GM19463 (cell line): ENCODE measurements around the gene TTC9.
"Not testable (repeated sequence)": the region's sequence is repeated elsewhere in the genome, so short reads cannot be mapped to it uniquely, and the experiment has no call there.

Source experiments
- ATAC-seq: cut with Tn5 transposase; IDR thresholded peaks from one replicate; pipeline ENCODE4 v1.9.1; 2021; ENCODE audit warnings: mild to moderate bottlenecking, moderate library complexity; ENCODE audit not compliant: unreplicated experiment

The TTC9 gene

DNA sequence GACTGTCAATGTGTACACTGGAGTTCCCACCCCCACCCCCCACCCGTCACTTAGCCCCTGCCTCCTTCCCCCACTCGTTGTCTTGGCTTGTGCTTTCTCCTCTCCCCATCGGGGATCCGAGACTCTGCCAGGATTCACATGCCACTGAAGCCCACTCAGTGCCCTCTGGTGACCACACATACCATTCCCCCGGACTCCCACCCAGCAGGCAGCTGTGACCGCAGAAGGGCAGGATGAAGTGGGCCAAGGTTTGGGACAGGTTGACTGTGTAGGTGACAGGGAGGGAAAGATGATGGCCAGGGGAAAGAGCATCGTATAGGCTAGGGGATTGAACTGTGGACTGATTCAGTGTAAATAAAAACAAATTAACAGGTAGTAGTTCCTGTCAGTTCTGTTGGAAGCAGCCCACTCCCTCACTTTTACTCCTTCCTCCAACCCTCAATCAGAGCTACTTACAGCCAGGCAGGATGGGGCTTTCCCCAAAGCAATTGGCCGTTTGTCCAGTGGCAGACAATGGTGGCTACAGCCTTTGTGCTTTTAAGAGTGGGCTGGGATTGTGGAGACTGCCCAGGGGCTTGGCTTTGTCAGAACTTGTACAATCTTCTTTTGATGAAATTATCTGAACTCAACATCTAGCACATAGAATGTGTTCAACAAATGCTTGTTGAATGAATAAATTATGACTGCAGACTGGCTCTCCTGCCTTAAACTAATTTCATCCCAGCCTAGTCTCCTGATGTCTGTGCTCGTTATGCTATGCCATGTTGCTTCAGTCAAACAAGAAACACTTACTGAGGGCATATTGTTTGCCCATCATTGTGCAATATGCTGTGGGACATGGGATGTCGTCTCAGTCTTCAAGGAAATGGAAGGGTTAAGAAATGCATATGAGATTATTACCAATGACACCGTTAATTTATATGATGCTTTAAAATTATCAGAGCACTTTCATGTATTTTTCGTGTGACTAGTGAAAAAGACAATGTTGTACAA, 30.2 kb downstream of the TTC9 start:
- no peak for ATAC-seq

DNA sequence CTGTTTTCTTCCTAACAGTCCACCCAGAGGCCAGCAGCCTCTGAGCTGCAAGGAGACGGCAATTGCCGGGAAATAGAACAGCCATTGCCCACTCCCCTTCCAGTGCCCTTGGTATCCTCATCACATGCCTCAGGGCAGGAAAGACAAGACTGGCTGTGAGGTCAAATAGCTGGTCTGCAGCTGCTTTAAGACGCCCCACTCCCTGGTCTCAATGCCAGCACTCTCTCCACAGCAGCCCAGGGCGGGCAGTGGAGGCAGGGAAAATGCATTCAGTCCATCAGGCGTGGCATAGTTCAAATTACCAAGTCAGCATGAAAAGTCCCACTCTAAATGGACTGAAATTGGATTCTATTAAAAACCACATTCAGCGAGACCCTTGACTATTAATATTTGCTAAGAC, 35.6 kb downstream of the TTC9 start:
- ATAC-seq, result no peak

DNA sequence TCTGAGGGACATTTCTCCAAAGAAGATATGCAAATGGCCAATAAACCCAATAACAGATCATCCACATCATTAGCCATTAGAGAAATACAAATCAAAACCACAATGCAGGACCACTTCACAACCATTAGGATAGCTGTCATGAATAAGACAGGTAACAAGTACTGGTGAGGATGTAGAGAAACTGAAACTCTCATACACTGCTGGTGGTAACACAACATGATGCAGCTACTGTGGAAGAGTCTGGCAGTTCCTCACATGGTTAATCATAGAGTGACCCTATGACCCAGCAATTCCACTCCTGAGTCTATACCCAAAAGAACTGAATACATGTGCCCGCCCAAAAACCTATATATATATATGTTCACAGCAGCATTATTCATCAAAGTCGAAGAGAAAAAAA, 39.0 kb downstream of the TTC9 start:
- peak; percentile 60 for ATAC-seq

DNA sequence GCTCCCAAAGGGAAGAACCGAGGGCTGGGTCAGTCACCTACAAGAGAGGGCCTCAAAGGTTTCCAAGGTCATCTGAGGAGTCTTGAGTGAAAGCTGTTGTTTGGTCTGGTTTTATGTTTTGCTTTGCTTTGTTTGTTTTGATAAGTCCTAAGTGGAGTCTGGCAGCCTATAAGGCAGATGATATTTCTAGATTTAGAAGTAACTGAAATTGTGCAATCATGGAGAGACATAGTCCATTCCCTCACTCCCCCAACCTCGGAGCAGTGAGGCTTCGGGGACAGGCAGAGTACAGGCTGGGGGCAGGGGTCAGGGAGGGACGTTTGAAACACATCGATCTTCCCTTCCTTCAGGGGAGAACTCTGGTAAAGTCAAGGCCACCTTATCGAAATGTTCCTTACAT, 42.3 kb downstream of the TTC9 start:
- no peak for ATAC-seq

DNA sequence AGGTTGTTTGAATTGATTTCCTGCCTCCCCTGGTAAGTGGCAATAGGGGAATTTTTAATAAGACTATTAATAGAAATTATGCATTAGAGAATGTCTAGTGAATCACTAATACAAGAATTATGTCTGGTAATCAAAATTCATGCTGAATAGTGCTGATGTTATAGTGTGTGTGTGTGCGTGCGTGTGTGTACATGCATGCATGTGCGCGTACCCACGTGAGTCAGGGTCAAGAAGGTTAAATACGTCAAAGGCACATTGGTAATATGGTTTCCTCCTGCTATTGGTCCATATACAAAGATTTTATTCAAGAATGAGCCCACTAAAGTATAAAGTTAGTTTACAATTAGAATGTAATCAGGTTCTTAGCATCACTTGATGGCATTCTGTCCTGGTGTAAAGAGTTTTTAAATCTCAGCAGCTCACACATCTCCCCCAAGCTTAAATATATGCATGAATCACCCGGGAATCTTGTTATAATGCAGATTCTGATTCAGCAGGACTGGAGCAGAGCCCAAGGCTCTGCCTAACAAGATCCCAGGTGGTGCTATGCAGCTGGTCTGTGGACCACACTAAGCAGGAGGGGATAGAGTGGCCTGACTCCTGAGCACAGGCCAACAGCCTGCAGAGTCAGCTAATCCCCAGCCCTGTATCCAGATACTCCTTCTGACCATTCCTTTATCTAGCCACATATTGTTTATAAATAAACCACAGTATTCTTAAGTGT, 43.9 kb downstream of the TTC9 start:
- ATAC-seq, result no peak

DNA sequence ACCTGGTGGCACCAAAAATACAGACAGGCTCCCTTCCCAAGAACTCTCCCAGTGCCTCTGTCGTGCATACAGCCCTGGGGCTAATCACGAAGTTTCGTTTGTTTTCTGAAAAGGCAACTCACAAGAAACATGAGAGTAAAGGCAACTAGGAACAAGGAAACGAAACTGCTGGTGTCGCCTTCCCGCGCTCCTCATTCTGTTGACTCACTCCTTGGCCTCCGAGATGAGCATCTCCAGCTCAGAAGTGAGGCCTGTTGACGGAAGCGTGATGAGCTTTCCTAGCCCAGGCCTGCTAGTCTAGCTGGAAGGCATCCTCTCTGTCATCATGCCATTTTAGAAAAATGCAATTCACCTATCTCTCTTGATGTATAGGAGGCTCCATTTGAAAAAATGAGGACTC, 50.5 kb downstream of the TTC9 start:
- ATAC-seq, result no peak

DNA sequence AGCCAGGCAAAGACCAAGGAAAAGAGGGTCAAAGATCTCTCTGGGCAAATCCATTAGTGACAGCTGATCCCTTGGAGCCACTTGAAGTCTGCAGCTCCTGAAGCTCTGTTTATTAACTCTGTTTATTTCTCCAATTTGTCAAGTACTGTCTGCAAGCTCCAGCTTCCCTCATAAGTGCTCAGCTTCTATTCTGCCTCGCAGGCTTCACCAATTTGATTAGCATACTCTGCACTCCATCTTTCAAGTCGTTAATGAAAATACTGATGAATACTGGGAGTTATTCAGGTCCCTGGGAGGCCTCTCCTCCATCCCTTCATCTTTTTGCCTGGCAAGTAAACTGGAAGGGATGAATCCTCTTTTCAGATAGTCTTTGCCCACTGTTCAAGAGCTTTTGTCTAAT, 54.3 kb downstream of the TTC9 start:
- no peak for ATAC-seq

DNA sequence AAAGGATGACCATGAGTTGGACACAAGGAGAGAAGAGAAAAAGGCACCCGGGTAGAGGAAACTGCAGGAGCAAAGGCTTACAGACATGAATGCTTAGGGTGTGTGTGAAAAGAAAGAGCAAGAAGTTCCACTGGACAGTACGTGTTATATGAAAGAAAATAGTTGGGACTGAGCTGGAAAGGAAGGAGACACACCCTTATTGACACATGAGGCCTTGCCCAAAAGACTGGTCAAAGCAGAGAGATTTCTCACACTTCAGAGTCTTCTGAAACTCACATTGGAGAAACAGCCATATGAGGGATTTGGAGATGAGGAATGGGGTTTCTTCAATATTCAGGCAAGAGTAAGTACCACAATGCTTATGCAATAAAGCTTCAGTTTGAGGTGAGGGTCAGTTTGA, 56.0 kb downstream of the TTC9 start:
- no peak for ATAC-seq

DNA sequence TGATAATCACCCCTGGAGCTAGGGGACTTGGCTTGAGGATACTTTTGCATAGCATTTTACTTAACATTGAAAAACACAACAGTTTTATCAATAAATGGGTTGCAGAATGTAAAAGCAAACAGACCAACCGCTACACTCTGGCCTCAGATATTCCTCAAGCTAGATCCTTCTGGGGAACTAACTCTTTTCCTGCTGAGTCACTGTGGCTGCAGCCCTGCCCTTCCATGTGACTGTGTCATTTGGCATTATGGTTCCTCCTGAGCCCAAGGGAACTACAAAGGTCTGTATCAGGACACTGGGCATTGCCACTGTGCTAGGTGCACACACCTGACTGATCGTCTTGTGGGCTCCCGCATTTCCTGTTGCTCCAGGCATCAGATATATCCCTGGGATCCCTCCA, 56.6 kb downstream of the TTC9 start:
- no peak for ATAC-seq

DNA sequence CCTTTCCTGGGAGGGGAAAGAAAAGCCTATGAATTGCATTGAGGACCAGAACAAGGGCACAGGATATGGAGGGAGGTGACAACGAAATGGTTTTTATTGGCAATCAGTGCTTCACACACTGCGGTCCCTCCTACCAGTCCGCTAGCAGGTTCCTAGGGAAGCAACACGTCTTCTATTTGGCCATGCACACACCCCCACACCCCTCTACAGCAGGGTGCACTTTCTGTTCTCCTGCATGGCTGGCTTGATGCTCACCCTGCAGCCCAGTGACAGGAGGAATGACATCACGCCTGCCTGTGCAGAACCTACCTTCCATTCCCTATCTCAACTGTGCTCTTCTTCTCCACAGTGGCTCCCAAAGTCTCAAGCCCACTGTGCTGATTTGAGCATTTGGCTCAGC, 57.9 kb downstream of the TTC9 start:
- ATAC-seq, result no peak

DNA sequence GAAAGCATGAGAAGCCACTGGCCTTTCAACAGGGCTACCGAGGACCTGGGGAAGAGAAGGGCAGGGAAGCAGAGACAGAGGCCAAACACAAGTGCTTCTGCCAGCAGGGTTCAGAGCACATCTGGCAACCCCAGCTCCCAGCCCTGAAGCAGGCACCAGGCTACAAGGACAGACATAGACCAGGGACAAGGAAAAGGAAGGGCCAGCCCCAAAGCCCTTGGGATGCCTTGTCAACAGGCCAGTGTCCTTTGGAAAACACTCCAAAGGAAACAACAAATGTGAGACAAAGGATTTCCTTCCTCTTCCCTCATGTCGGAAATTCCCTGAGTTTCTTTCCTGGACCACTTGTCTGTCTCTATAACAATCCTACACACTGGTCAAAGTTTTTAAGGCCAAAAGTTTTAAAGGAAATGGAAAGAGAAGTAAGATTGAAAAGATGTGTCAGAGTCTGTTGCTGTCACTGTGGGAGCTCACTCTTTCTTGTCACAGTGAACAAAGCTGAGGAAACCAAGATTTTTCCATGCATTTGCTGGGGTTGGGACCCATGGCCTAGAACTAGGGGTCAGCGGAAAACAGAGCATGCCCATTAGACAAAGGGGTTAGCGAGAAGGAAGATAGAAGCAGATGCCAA, 59.4 kb downstream of the TTC9 start:
- no peak for ATAC-seq

DNA sequence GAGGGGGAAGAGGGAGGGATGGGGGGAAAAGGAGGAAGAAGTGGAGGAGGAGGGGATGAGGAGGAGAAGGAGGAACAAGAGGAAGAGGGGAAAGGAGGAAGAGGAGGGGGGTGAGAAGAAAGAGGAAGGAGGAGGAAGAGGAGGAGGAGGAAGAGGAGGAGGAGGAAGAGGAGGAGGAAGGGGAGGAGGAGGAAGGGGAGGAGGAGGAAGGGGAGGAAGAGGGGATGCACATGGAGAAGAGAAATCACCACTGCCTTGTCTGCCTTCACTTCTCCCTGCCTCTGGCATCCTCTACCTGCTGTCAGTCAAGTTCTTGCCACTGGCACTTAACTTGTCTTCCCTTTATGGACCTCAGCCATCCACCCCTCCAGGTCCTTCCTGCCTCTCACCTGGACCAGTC, 59.9 kb downstream of the TTC9 start:
- ATAC-seq, result no peak

DNA sequence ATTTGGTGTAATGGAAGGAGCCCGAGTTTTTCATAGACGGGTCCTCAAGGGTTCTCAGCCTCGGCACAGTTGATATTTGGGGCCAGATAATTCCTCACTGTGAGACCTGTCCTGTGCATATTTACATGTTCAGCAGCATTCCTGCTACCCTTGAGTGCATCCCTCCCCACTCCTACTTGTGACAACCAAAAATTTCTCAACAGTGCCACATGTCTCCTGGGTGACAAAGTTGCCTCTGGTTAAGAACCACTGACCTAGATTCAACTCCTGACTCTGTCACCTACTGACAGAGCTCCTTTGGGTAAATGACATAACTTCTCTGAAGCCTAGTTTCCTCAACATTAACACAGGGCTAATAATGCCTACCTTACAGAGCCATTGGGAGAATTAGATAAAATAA, 60.4 kb downstream of the TTC9 start:
- ATAC-seq, result no peak

DNA sequence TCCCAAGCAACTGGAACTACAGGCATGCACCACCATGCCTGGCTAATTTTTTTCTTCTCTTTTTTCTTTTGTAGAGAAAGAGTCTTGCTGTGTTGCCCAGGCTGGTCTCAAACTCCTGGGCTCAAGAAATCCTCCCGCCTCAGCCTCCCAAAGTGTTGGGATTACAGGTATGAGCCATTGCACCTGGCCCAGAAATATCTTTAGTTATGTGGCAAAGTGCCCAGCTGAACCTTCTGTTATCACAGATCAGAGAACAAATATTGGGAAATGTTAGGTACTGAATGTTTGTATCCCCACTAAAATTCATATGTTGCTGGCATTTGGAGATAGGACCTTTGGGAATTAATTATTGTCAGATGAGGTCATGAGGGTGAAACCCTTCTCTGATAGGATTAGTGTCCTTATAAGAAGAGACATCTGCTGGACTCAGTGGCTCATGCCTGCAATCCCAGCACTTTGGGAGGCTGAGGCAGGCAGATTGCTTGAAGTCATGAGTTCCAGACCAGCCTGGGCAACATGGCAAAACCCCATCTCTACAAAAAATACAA, 62.0 kb downstream of the TTC9 start:
- ATAC-seq, result not testable (repeated sequence)

DNA sequence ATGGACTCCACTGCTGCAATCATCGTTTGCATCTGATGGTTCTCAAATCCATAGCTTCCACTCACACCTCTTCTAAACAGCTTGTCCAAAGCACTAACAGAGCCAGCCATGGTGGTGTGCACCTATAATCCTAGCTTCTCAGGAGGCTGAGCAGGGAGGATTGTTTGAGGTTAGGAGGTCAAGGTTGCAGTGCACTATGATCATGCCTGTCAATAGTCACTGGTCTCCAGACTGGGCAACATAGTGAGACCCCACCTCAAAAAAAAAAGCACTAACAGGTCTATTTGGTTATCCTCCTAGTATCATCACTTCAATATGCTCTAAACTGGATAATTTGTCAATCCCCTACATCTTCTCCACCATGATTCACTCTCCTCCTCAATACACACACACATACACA, 63.2 kb downstream of the TTC9 start:
- no peak for ATAC-seq

DNA sequence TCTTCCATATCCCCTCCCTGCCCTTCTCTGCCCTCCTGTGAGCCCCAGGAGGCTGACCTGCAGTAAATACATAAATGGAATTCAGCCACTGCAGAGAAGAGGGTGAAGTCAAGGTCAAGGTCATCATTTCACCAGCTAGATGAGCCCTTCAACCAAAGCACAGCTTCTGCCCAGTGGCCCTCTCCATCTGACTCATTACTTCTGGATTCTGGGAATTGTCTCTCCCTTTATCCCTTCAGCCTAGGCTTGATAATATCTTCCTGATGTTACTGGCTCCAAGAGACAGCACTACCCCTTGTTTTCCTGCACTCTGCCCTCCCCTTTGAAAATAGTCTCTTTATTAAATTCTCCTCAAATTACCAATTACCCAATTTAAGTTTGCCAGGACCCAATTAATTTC, 64.5 kb downstream of the TTC9 start:
- no peak for ATAC-seq

DNA sequence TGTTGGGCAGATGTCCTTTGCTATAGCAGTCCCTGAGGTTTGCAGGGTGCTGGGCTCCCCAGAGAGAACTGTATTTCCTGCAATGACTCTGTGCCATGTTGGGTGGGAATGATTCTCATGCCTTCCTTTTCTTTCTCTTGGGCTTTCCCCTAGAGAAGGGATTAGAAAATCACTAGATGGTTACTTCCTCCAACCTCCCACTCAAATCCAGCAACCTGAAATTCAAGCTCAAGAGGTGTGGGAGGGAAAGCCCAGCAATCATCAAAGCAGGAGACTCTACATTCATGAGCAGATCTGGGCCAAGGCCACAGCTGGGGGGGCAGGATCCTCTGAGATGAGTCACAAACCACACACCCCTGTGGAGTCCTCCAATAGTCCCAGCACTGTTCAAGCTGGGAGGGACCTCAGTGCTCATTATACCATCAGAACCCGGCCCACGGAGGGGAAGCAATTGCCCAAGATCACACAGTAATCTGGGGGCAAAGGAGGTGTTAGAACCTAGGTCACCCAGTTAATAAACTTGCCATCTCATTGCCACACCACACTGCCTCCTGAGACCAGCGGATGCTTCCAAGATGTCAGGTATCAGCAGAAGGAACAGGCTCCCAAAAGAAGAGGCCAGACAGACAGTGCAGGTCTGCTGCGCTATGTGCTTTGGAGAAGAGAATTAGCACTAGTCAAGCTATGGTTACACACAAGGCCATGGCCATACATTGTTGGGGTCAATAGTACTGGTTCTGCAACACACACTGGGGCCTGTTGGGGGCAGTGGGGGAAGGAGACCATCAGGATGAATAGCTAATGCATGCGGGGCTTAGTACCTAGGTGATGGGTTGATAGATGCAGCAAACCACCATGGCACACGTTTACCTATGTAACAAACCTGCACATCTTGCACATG, 65.7 kb downstream of the TTC9 start:
- peak; percentile 96 for ATAC-seq

DNA sequence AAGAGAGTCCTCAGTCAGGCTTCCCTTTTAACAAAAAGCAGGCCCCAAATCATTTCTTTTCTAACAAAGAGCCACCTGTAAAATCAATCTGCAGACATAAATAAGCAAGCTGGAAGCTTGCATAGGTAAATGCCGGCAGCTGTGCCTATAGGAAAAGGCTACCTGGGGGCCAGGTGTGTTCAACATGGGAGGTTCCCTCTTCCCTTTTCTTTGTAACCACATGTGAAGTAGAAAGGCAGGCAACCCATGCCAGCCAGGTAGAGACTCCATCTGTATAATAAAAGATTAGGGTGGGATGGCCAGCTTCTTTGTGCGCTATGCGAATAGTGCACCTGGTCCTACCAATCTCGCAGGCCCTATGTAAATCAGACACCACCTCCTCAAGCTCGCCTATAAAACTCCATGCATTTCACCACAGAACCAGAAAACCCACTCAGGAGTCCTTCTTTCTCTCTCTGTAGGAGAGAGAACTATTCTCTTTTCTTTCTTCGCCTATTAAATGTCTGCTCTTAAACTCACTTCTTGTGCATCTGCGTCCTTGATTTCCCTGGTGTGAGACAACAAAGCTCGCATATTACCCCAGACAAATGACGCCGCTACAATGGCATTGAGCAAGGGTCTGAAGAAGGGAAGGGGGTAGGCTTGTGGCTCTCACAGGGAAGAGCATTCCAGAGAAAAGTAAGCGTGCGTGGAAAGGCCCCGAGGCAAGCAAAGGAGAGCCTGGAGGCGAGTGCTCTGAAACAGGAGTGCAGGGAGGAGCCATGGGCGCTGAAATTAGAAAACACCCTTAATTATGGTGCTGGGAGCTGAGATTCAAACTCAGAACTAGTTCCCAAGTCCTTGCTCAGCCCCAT, 67.2 kb downstream of the TTC9 start:
- ATAC-seq, result no peak

DNA sequence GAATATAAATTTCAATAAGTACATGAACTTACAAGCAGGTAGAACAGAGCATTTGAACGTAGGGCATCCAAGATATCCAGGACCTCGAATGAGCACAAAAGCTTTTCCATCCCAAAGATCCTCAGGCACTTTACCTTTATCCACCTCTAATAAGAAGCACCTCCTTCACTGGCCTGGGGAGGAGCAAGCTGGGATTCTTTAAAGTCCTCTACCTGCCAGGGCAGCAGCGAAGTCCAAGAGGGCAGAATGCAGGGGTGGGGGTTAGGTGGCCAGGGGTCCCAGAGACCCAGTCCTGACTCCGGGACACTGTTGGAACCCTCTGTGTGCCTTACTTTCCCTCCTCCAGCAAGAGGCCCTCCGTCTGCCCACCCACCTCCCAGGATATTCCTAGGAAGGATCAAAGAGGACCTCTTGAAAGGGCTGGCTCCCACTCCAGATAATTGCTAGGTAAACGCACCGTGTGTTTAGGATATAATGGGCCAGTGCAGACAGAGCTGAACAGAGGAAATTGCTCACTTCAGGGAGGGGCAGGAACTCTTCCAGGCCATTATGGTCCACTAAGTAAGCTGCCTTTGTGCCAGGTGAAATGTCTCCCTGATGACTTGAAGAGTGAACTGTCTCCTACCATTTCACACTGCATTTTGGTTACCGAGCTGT, 68.1 kb downstream of the TTC9 start:
- no peak for ATAC-seq
